Stimulated activated effector memory CD8-positive, alpha-beta T cell treated with anti-CD3 and anti-CD28 coated beads, Interleukin-12 subunit alpha, Interleukin-12 subunit beta, amount 100 ng/mL, for 72 hours (primary cell): ENCODE data around the gene BET1L.
"Not testable (repeated sequence)": the region's sequence is repeated elsewhere in the genome, so short reads cannot be mapped to it uniquely, and the experiment has no call there.

ENCODE experiments used
- ATAC-seq: fragments of 150-1000 bp; cut with Tn5 transposase; 2 replicates; pipeline ENCODE4 v1.10.0; 2021
- DNase-seq, 2 donors: peaks; one replicate each; pipeline ENCODE4 v3.0.0; 2021 to 2022; ENCODE audit warnings: low spot score in 2 of 2
- H3K27ac Mint-ChIP-seq: one replicate; pipeline ENCODE4 v1.8.0; 2022; ENCODE audit warnings: mild to moderate bottlenecking, mixed read lengths
- H3K36me3 Mint-ChIP-seq: one replicate; pipeline ENCODE4 v1.8.0; 2022; ENCODE audit warnings: mild to moderate bottlenecking, mixed read lengths
- H3K4me1 Mint-ChIP-seq: one replicate; pipeline ENCODE4 v1.8.0; 2022; ENCODE audit warnings: mixed read lengths
- H3K4me3 Mint-ChIP-seq: one replicate; pipeline ENCODE4 v1.8.0; 2022; ENCODE audit warnings: mild to moderate bottlenecking, mixed read lengths
- H3K9me3 Mint-ChIP-seq: one replicate; pipeline ENCODE4 v1.8.0; 2022; ENCODE audit warnings: mixed read lengths

BET1L gene

DNA sequence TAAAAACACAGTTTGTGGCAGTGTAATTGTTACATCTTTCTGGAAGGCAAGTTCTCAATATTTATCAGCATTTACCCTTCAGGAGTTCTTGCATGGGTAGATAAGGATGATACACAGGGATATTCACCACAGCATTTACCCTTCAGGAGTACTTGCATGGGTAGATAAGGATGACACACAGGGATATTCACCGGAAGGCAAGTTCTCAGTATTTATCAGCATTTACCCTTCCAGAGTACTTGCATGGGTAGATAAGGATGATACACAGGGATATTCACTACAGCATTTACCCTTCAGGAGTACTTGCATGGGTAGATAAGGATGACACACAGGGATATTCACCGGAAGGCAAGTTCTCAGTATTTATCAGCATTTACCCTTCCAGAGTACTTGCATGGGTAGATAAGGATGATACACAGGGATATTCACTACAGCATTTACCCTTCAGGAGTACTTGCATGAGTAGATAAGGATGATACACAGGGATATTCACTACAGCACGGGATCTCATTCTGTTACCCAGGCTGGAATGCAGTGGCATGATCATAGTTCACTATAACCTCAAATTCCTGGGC, 13.5 kb upstream of the BET1L start:
- H3K27ac Mint-ChIP-seq, H3K4me3 Mint-ChIP-seq, DNase-seq, H3K9me3 Mint-ChIP-seq, ATAC-seq: not testable (repeated sequence)
- Mint-ChIP-seq H3K36me3 (peaks cover 24% of the 10 kb centered on the region), H3K4me1 (peaks cover 21% of the 10 kb centered on the region)

DNA sequence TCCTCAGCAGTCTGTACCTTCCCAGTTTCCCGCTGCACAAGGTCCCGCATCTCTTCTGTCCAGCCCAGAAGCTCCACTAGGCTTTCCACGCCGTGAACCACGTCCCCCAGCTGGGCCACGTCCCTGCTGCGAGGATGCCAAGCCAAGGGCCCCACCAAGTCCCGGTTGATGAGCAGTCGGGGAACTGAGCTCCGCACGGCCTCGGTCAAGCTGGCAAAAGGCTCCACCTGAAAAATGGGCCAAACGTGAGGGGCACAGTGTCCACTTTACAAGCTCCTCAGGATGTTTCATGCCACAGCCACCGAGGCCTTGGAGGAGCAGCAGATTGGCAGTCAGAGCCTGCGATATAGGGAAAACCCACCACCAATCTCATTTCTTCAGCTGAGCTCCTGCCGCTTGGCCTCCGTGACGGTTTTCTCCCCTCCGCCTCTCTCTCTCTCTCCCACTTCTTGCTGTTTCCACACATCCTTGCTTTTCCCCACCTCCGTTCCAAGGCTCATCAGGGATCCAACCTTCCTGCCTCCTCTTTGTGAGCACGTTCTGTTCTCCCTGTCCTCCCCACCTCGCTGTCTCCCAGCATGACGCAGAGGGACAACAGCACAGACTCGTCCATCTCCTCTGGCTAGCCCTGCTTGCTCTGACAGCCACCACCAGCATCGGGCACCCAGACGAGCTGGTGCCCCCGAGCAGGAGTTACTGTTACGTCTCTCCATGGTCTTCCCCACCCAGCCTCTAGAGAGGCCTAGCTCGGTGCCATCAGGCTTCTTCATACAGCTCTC, 11.8 kb upstream of the BET1L start:
- peak overlapping the region; percentile 87 for H3K27ac Mint-ChIP-seq
- no peak overlapping the region for H3K4me3 Mint-ChIP-seq
- no peak for DNase-seq
- ATAC-seq: no peak
- peaks cover 41% of the 10 kb centered on the region for H3K36me3 Mint-ChIP-seq
- peaks cover 16% of the 10 kb centered on the region for H3K4me1 Mint-ChIP-seq
- no peaks in the 10 kb centered on the region for H3K9me3 Mint-ChIP-seq

DNA sequence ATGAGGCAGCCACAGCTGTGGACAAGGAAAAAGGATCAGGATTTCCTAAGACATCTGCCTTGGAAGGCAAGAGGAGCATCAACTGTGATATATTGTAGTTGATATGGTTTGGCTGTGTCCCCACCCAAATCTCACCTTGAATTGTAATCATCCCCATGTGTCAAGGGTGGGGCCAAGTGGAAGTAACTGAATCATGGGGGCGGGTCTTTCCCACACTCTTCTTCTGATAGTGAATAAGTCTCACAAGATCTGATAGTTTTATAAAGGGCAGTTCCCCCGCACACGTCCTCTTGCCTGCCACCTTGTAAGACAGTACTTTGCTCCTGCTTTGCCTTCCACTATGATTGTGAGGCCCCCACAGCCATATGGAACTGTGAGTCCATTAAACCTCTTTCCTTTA, 10.5 kb upstream of the BET1L start:
- DNase-seq: no peak
- Mint-ChIP-seq H3K36me3 (peaks cover 54% of the 10 kb centered on the region), H3K27ac (no peak overlapping the region), H3K4me3 (no peak overlapping the region), H3K9me3 (no peaks in the 10 kb centered on the region), H3K4me1 (peaks cover 16% of the 10 kb centered on the region)
- ATAC-seq: no peak

DNA sequence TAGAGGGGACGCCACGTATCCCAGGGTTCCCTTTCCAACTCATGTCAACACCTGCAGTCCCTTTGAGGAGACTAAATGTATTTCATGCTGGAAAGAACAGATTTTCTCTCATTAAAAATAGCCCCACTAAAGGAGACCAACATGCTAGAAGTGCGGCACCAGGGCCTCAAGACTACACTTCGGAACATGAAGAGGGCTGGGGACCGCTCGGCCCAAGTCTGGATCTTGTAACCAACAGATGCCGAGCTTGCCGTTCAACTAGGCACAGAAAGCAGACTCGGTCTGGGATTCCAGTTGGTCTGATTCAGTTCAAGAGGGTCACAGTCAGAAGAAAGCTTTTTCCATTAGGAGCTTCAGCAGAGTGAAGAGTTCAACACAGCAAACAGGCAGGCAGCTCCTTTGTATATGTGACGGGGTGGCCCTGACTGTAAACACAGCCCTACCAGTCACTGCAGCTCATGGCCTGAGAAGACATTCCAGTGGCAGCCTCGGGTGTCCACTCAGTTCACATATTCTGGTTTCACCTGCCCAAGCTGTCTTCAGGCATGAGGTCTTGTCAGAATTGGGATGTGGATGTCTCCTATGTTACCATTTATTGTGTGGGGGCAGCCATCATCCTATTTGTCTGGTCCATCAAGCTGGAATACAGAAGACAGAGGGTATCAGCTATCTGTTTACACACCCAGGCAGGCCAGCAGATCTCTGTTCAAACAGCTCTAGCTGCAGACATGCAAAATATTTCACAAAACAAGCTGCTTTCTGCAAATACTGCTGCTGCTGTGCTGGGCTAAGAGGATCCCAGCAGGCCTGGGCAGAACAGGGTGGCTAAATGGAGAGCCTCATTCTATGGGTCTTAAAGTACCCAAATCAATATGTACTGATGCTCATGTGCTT, 9.1 kb upstream of the BET1L start:
- H3K4me1 Mint-ChIP-seq: peaks cover 19% of the 10 kb centered on the region
- H3K4me3 Mint-ChIP-seq: no peak overlapping the region
- peaks cover 68% of the 10 kb centered on the region for H3K36me3 Mint-ChIP-seq
- ATAC-seq (no peak), DNase-seq (no peak)
- H3K9me3 Mint-ChIP-seq: no peaks in the 10 kb centered on the region
- H3K27ac Mint-ChIP-seq: peak overlapping the region; percentile 55

DNA sequence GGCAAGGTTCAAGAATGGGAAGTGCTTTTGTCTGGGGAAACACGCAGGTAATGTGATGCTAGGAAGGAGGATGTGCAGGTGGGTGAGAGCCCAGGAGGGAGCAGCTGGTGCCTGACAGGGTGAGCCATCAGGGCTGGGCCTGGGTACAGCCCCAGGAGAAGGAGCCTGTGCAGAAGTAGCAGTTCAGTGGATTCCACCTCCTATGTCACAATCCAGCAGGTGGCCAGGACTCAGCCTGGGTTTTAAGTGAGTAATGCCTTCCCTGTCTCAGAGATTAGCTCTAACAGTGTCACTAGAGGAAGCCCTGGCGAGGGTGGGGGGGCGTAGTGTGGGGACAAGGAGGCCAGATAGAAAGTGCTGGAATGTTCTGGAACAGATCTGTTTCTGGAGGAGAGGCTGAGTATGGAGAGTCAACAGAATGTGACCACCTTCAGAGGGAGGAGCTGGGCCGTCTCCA, 8.4 kb upstream of the BET1L start:
- ATAC-seq (no peak), DNase-seq (no peak)
- peaks cover 26% of the 10 kb centered on the region for H3K4me1 Mint-ChIP-seq
- no peak overlapping the region for H3K4me3 Mint-ChIP-seq
- H3K27ac Mint-ChIP-seq: peak overlapping the region; percentile 55
- no peaks in the 10 kb centered on the region for H3K9me3 Mint-ChIP-seq
- H3K36me3 Mint-ChIP-seq: peaks cover 75% of the 10 kb centered on the region

DNA sequence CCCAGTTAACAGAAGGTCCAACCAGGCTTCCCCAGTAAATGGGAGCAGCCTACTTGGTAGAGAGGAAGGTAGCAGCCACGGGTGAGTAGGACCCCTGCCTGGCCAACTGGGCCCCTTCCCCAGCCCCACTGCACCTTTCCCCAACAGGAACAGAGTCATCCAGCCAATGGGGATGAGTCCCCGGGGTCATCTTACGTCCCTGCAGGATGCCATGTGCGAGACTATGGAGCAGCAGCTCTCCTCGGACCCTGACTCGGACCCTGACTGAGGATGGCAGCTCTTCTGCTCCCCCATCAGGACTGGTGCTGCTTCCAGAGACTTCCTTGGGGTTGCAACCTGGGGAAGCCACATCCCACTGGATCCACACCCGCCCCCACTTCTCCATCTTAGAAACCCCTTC, 6.9 kb upstream of the BET1L start:
- DNase-seq (no peak), ATAC-seq (no peak)
- Mint-ChIP-seq H3K4me3 (no peak overlapping the region), H3K4me1 (peaks cover 41% of the 10 kb centered on the region), H3K9me3 (no peaks in the 10 kb centered on the region), H3K27ac (peak overlapping the region; percentile 55), H3K36me3 (peaks cover 81% of the 10 kb centered on the region)

DNA sequence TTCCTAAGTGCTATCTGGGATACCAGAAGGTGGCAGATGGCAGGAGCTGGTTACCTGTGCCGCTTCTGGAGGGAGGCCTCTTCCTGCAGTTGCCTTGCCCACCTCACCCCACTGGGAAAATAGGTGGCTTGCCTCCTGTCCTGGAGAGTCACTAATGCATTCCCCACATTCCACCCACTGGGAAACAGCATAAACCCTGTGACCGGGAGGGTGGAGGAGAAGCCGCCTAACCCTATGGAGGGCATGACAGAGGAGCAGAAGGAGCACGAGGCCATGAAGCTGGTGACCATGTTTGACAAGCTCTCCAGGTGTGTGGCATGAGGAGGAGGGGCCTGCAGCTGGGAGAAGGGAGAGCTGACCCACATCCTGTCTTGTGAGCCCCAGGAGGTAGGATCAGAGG, 5.9 kb upstream of the BET1L start:
- ATAC-seq: no peak

DNA sequence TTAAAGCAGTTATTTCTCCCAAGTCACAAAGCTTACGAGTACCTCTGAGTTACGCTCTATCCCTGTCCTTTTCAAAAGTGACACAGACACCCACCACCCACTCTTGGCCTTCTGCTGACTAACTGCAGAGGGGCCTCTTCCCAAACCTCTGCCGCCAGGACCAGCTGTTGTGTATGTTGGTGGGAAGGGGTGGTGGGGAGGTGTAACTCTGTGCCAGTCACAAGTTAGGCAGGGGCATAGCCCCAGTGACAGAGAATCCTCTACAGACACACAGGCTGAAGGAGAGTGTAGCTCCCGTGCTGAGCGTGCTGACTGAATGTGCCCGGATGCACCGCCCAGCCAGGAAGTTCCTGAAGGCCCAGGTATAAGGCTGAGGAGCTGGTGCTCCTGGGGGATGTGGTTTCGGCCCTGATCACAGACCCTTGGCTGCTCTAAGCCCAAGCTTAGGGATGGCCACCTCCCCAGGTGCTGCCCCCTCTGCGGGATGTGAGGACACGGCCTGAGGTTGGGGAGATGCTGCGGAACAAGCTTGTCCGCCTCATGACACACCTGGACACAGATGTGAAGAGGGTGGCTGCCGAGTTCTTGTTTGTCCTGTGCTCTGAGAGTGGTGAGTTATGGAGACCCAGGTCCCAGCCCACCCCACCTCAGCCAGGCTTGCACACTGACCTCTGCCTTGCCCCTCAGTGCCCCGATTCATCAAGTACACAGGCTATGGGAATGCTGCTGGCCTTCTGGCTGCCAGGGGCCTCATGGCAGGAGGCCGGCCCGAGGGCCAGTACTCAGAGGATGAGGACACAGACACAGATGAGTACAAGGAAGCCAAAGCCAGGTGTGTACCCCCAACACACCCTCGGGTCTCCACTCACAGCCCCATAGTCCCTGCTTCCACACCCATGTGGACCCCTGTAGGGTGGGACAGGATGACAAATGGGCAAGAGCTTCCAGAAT, 5.2 kb upstream of the BET1L start:
- Mint-ChIP-seq H3K27ac (peak overlapping the region; percentile 63), H3K36me3 (peaks cover 84% of the 10 kb centered on the region), H3K4me3 (no peak overlapping the region), H3K9me3 (no peaks in the 10 kb centered on the region), H3K4me1 (peaks cover 37% of the 10 kb centered on the region)
- DNase-seq: no peak
- no peak for ATAC-seq

More for the DNA sequence above, 5.9 kb upstream of the BET1L start:
- H3K36me3 Mint-ChIP-seq: peaks cover 84% of the 10 kb centered on the region
- no peak overlapping the region for H3K4me3 Mint-ChIP-seq
- no peak for DNase-seq
- no peaks in the 10 kb centered on the region for H3K9me3 Mint-ChIP-seq
- H3K4me1 Mint-ChIP-seq: peaks cover 40% of the 10 kb centered on the region
- H3K27ac Mint-ChIP-seq: peak overlapping the region; percentile 63

DNA sequence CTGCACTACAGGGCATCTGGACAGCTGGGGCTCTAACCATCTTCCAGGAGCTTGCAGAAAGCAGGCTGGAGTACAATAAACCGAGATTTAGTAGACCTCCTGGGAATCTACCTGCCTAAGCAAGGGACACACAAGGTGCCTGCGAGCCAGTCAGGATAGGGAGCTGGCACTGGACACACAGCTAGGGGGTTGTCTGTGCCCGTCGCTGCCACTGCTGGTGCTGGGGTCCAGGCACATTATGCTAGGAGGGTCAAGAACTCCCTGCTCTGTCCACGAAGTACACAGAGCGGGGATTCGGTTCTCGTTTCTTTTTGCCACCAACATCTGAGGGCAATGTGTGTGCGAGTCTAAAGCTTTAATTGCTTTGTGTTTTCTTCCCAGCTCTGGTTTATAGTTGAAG, 4.5 kb upstream of the BET1L start:
- Mint-ChIP-seq H3K9me3 (no peaks in the 10 kb centered on the region), H3K4me3 (no peak overlapping the region), H3K36me3 (peaks cover 86% of the 10 kb centered on the region), H3K27ac (peak overlapping the region; percentile 99), H3K4me1 (peaks cover 36% of the 10 kb centered on the region)
- no peak for ATAC-seq
- DNase-seq: no peak

DNA sequence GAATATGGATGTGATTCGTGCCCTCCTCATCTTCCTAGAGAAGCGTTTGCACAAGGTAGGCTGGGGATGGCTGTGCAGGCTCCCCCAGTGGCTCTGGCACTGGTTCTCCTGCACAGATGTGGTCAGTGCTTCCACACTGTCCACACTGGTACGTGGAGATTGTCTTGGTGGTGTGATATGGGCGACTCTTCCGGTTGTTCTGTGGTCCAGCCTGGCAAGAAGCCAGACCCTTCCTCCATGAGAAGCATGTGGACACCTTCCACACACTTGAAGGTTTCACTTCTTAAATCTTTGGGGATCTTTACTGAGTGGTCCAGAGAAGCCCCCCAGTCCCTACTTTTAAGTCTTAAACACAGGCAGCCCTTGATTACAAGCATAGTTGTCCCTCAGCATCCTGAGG, 4.1 kb upstream of the BET1L start:
- H3K4me1 Mint-ChIP-seq: peaks cover 40% of the 10 kb centered on the region
- ATAC-seq (no peak), DNase-seq (no peak)
- no peak overlapping the region for H3K4me3 Mint-ChIP-seq
- no peaks in the 10 kb centered on the region for H3K9me3 Mint-ChIP-seq
- peak overlapping the region; percentile 99 for H3K27ac Mint-ChIP-seq
- peaks cover 90% of the 10 kb centered on the region for H3K36me3 Mint-ChIP-seq

DNA sequence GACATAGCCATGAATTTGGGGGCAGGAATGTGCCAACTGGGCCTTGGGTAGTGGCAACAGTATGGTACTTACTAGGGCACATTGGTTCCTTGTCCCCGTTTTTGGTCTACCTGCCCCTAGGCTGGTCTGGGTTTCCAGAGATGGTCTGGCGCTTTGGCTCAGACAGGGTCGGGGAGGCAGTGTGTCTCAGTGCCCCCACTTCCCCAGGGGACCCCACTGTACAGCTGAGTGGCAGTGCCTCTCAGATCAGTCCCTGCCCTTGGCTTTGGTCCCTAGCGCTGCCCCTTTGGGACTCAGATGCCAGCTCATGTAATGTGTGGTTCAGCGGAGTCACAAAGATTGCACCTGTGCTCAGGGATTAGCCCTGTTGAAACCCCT, 3.6 kb upstream of the BET1L start:
- ATAC-seq: no peak
- peaks cover 45% of the 10 kb centered on the region for H3K4me1 Mint-ChIP-seq
- peak overlapping the region; percentile 99 for H3K4me3 Mint-ChIP-seq
- peaks cover 90% of the 10 kb centered on the region for H3K36me3 Mint-ChIP-seq
- no peaks in the 10 kb centered on the region for H3K9me3 Mint-ChIP-seq
- DNase-seq: no peak
- H3K27ac Mint-ChIP-seq: peak overlapping the region; percentile 99

DNA sequence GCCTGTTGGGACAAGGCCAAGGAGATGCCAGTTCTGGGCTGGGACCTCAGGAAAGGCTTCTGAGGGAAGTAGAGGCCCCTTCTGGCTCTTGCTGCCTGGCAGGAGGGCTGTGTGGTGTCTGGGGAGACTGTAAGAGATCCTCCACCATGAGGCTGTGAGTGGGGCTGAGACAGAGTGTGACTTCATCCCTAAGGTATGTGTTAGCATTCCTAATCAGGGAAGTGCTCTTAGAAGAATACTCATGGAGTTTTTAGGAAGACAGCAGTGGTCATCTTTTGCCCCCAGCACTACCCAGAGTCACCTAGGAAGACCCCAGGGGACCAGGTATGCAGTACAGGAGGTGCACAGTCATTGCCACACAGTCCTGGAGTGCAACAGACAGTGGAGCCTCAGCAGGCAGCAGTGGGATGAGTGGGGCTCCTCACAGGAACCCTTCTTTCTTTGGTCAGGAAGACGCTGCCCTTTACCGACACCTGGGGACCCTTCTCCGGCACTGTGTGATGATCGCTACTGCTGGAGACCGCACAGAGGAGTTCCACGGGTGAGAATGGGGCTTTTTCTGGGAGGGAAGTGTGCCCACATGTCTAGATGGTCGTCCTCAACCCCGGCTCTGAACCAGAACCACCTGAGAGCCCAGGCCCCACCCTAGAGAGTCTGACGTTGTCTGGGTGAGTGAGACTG, 3.1 kb upstream of the BET1L start:
- DNase-seq: no peak
- H3K36me3 Mint-ChIP-seq: peaks cover 86% of the 10 kb centered on the region
- H3K9me3 Mint-ChIP-seq: no peaks in the 10 kb centered on the region
- ATAC-seq: no peak
- H3K27ac Mint-ChIP-seq: peak overlapping the region; percentile 99
- H3K4me3 Mint-ChIP-seq: peak overlapping the region; percentile 99
- peaks cover 46% of the 10 kb centered on the region for H3K4me1 Mint-ChIP-seq

DNA sequence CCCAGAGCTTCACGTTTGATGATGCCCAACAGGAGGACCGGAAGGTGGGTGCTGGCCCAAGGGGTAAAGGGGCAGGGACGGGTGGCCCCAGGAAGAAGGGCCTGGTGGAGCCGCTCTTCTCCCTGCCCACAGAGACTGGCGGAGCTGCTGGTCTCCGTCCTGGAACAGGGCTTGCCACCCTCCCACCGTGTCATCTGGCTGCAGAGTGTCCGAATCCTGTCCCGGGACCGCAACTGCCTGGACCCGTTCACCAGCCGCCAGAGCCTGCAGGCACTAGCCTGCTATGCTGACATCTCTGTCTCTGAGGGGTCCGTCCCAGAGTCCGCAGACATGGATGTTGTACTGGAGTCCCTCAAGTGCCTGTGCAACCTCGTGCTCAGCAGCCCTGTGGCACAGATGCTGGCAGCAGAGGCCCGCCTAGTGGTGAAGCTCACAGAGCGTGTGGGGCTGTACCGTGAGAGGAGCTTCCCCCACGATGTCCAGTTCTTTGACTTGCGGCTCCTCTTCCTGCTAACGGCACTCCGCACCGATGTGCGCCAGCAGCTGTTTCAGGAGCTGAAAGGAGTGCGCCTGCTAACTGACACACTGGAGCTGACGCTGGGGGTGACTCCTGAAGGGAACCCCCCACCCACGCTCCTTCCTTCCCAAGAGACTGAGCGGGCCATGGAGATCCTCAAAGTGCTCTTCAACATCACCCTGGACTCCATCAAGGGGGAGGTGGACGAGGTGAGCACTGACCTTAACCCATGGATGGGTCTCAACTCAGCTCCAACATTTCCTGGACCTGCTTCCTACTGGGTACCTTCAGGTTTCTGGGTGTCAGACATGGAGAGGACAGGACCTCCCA, 2.3 kb upstream of the BET1L start:
- no peak for DNase-seq
- Mint-ChIP-seq H3K36me3 (peaks cover 86% of the 10 kb centered on the region), H3K4me3 (peak overlapping the region; percentile 99), H3K9me3 (no peaks in the 10 kb centered on the region), H3K4me1 (peaks cover 46% of the 10 kb centered on the region), H3K27ac (peak overlapping the region; percentile 99)
- no peak for ATAC-seq
